ENCODE data around the gene CAMK2G.

CAMK2G gene

DNA sequence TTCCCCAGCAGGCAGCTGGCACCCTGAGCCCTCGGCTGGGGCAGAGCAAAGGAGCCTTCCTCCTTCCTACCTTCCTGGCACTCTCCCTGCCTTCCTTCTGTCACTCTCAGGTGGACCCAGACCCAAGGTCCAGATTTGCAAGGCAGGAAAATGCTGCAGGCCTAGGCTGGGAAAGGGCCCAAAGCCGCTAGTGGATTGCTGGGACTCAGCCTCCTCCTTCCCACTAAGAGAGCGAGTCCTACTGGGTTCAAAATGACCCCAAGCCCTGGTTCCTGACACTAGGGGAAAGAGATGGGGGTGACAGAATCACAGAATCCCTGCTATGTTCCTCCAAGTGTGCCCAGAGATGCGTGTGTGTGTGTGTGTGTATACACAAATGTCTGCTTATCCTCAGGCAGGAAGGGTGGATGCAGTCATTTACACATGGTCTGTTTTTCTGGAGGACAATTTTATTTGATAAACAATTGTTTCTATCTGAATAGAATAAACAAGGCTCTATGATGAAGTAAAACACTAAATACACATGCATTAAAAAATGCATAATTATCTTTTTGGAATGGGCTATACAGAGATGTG is 35.3 kb upstream of the CAMK2G start:
- peak overlapping the region; percentile 16 for H3K4me3 ChIP-seq (replicated peaks; ENCODE audit: low read depth, low read length)
- TF ChIP-seq, protein P1, sequence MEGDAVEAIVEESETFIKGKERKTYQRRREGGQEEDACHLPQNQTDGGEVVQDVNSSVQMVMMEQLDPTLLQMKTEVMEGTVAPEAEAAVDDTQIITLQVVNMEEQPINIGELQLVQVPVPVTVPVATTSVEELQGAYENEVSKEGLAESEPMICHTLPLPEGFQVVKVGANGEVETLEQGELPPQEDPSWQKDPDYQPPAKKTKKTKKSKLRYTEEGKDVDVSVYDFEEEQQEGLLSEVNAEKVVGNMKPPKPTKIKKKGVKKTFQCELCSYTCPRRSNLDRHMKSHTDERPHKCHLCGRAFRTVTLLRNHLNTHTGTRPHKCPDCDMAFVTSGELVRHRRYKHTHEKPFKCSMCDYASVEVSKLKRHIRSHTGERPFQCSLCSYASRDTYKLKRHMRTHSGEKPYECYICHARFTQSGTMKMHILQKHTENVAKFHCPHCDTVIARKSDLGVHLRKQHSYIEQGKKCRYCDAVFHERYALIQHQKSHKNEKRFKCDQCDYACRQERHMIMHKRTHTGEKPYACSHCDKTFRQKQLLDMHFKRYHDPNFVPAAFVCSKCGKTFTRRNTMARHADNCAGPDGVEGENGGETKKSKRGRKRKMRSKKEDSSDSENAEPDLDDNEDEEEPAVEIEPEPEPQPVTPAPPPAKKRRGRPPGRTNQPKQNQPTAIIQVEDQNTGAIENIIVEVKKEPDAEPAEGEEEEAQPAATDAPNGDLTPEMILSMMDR (IDR thresholded peaks at IDR 0.05; ENCODE audit: low read depth, low read length, missing control alignments): no peak
- DNase-seq (ENCODE audit: extremely low read depth, low read depth): no peak

DNA sequence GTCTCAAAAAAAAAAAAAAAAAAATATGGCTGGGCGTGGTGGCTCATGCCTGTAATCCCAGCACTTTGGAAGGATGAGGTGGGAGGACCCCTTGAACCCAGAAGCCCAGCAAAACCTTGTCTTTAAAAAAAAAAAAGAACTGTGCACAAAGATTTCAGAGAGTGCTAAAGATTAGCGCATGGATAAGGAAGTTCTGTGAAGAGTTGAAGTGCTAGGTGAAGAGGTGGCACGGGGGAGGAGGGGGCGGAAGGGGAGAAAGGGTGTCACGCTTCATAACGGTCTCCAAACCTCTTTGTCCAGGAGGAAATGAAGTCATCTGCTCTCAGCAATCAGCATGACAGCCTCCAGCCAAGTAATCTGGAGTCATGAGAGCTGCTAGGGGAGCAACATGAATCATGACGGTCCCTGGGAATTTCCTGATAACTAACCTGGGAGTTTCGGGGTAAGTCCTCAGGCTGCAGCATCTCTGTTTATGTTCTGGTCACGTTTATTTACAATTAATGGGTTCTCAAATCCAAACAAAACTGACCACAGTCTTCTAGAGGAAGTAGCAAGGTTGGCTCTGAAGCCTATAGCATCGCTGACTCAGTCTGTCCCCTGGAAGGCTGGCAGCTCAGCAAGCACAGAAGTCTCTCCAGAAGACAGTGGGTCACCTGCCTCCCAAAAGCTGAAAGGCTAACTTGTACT is 34.6 kb upstream of the CAMK2G start:
- DNase-seq (ENCODE audit: extremely low read depth, low read depth): peak; percentile 99
- peak overlapping the region; percentile 16 for H3K4me3 ChIP-seq (replicated peaks; ENCODE audit: low read depth, low read length)
- TF ChIP-seq, protein P1 (IDR thresholded peaks at IDR 0.05; ENCODE audit: low read depth, low read length, missing control alignments): no peak

DNA sequence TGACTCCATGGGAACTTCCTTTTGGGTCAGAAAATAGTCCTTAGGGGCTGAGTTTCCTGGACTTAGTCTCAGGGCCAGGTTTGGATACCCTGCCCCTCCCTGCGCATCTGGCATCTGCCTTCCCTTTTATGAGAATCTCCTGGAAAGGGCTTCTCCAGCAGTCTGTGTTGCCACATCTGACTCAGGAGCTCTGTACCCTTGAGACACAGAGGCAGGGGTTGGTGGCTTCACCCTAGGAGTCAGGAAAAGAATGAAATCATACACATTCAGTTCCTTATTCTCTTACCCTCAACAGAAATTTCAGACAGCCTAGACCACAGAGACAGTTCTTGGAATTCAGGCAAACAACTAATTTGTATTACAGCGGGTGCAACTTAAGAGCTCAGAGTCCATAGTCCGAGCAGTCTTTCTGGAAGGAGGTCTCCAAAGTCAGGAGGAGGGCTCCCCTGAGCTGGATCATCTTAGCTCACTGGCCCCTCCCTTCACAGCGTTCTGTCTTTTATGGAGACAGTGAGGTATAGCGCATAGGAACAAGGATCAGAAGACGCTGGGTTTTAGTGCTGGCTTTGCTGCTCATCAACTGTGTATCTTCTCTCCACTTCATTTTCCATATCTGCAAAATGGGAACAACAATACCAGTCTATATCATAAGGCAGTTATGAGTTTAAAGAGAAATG is 33.6 kb upstream of the CAMK2G start:
- DNase-seq (ENCODE audit: extremely low read depth, low read depth): no peak
- H3K4me3 ChIP-seq (replicated peaks; ENCODE audit: low read depth, low read length): no peak overlapping the region
- TF ChIP-seq, protein P1 (IDR thresholded peaks at IDR 0.05; ENCODE audit: low read depth, low read length, missing control alignments): no peak

DNA sequence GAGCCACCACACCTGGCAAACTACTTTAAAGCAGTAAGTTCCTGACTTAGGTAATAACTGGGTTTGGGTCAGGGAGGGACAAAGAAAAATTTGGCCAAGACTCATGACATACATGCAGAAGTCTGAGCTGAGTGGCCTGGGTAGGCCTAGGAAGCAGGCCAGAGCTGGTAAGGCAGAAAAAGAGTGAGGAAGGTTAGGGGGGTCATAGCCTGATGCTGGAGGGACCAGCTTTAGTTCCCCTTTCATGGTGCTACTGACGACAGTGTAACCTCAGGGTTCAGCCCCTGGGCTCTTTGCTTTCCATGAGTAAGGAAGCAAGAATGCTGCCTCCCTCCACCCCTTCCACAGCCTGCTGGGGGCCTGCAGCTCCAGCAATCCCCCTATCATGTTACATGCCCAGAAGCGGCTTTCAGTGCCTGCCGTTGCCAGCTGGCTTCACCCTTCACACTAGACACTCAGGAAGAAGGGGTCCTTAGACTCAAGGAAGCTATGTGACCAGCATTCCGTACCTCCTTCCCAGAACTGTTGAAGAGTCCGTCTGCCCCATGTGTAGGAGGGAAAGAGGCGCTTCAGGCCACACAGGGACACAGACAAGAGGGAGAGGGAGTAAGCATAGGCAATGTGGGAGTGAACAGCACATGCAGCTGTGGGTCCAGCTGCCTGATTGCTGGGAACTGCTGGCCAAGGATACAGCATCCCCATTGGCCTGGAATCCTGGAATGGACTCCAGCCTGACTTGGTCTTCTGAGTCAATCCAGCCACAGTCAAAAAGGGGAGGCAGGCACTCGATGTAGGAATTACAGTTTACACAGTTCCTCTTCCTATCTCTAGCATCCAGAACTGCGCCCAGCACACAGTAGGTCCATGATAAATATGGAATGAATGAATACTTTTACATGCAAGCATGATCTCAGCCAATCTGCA is 32.4 kb upstream of the CAMK2G start:
- TF ChIP-seq, protein P1 (IDR thresholded peaks at IDR 0.05; ENCODE audit: low read depth, low read length, missing control alignments): no peak
- peak; percentile 98 for DNase-seq (ENCODE audit: extremely low read depth, low read depth)
- H3K4me3 ChIP-seq (replicated peaks; ENCODE audit: low read depth, low read length): no peak overlapping the region

DNA sequence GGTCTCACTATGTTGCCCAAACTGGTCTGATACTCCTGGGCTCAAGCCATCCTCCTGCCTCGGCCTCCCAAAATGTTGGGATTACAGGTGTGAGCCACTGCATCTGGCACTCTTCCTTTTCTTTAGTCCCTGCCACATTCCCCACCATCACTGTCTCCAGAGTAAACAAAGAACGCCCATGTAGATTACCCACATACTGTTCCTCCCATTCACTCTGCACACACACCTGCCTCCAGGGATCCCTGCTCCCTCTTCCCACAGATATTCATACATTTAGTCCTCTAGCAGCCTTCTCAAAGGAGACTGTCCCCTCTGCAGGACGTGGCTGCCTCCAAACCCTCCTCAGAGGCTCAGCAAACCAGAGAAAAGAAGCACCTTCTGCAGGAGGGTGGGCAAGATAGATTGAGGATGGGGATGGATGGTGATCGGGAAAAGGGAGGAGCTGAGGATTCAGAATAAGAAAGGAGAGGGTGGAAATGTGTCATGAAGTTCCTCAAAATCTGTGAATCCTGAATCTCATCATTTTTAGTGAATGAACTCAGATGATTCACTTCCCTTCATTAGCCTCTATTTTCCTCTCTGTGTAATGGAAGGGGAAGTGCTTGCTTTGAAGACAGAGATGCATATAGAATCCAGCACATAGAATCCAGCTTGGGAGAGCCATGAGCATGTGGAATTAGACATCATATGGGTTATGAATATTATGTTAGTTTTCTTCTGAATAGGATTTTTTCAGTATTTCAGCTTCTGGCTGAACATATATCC is 31.1 kb upstream of the CAMK2G start:
- no peak overlapping the region for H3K4me3 ChIP-seq (replicated peaks; ENCODE audit: low read depth, low read length)
- TF ChIP-seq, protein P1 (IDR thresholded peaks at IDR 0.05; ENCODE audit: low read depth, low read length, missing control alignments): no peak
- no peak for DNase-seq (ENCODE audit: extremely low read depth, low read depth)

DNA sequence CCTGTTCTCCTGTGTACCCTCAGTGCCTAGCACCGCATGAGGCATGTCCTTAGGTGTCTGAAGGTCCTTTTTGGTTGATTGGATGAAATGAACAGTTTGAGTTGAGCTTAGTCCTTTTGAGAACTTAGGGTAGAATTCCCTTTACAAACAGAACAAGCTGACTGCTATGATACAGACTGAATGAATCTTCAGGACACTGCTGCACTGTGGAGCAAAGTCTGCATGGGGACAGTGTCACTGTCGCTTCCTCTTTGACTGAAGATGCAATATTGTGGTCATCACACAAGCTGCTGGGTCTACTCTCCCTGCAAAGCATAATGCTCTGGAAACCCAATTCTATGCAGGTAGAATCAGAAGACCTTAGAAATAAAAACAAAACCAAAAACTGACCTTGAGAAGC is 28.0 kb upstream of the CAMK2G start:
- TF ChIP-seq, protein P1 (IDR thresholded peaks at IDR 0.05; ENCODE audit: low read depth, low read length, missing control alignments): no peak
- H3K4me3 ChIP-seq (replicated peaks; ENCODE audit: low read depth, low read length): no peak overlapping the region
- no peak for DNase-seq (ENCODE audit: extremely low read depth, low read depth)

All from HFF-Myc (cell line).